GM23338 (cell line): ENCODE measurements around the gene ILK. TPM values are rescaled to one million over a fixed set of nuclear protein-coding genes. Genes with fewer than 3 reads are reported as not detected.

Experiments used
- ATAC-seq: fragments of 200-7000 bp; cut with Tn5 transposase; 3 replicates; pipeline ENCODE4 v1.9.1; 2020
- DNase-seq: peaks from one replicate; pipeline ENCODE4 v3.0.0-alpha.2; 2015; ENCODE audit warnings: low spot score
- H2AFZ ChIP-seq: fragments of 200-600 bp; sonication (generic); 2 replicates; pipeline ENCODE4 v1.8.0; 2016; ENCODE audit warnings: antibody characterized with exemption, mild to moderate bottlenecking, moderate library complexity
- H3F3A ChIP-seq: fragments of 200-600 bp; sonication (generic); replicated peaks from 2 replicates; pipeline ENCODE4 v1.8.0; 2017; ENCODE audit warnings: antibody characterized with exemption, mixed run types, low read depth
- H3K27ac ChIP-seq: fragments of 200-600 bp; sonication (generic); 2 replicates; pipeline ENCODE4 v1.6.1; 2016; ENCODE audit warnings: low read depth
- H3K27me3 ChIP-seq: fragments of 200-600 bp; sonication (generic); 2 replicates; pipeline ENCODE4 v1.8.0; 2016; ENCODE audit warnings: mild to moderate bottlenecking, mixed run types, moderate library complexity; ENCODE audit not compliant: insufficient read depth
- H3K36me3 ChIP-seq: fragments of 200-600 bp; sonication (generic); 2 replicates; pipeline ENCODE4 v1.8.0; 2016; ENCODE audit warnings: mild to moderate bottlenecking; ENCODE audit not compliant: insufficient read depth
- H3K4me1 ChIP-seq: fragments of 200-600 bp; sonication (generic); 2 replicates; pipeline ENCODE4 v1.8.0; 2016; ENCODE audit warnings: mild to moderate bottlenecking, moderate library complexity; ENCODE audit not compliant: insufficient read depth
- H3K4me2 ChIP-seq: fragments of 200-600 bp; sonication (generic); 2 replicates; pipeline ENCODE4 v1.7.1; 2017; ENCODE audit warnings: mixed run types
- H3K4me3 ChIP-seq: fragments of 200-600 bp; sonication (generic); 2 replicates; pipeline ENCODE4 v1.6.1; 2016; ENCODE audit warnings: mixed run types
- H3K79me2 ChIP-seq: fragments of 200-600 bp; sonication (generic); replicated peaks from 2 replicates; pipeline ENCODE4 v1.8.0; 2017; ENCODE audit warnings: mild to moderate bottlenecking; ENCODE audit not compliant: insufficient read depth
- H3K9me2 ChIP-seq: fragments of 200-600 bp; sonication (generic); 2 replicates; pipeline ENCODE4 v1.8.0; 2017; ENCODE audit not compliant: insufficient read depth
- H4K20me1 ChIP-seq: fragments of 200-600 bp; sonication (generic); replicated peaks from 2 replicates; pipeline ENCODE4 v1.8.0; 2017; ENCODE audit warnings: mild to moderate bottlenecking; ENCODE audit not compliant: insufficient read depth
- H3K27ac Mint-ChIP-seq: 2 replicates; pipeline ENCODE4 v1.8.0; 2020; ENCODE audit warnings: inconsistent platforms, mild to moderate bottlenecking, moderate library complexity, mixed read lengths
- H3K27me3 Mint-ChIP-seq: 3 replicates; pipeline ENCODE4 v1.8.0; 2022; ENCODE audit warnings: low read depth, mild to moderate bottlenecking, moderate library complexity, mixed read lengths, inconsistent platforms; ENCODE audit not compliant: insufficient read depth, poor library complexity
- H3K36me3 Mint-ChIP-seq: 3 replicates; pipeline ENCODE4 v1.8.0; 2021; ENCODE audit warnings: low read depth, mild to moderate bottlenecking, inconsistent platforms, moderate library complexity, mixed read lengths
- H3K4me1 Mint-ChIP-seq: 3 replicates; pipeline ENCODE4 v1.8.0; 2020; ENCODE audit warnings: mild to moderate bottlenecking, inconsistent platforms, mixed read lengths
- H3K4me3 Mint-ChIP-seq: 3 replicates; pipeline ENCODE4 v1.8.0; 2021; ENCODE audit warnings: moderate library complexity, mild to moderate bottlenecking, inconsistent platforms, mixed read lengths
- H3K9me3 Mint-ChIP-seq: 3 replicates; pipeline ENCODE4 v1.8.0; 2020; ENCODE audit warnings: moderate library complexity, mild to moderate bottlenecking, inconsistent platforms, mixed read lengths
- CREB1 ChIP-seq: fragments of 250-450 bp; sonication (Bioruptor Pico); IDR thresholded peaks from 2 replicates; pipeline ENCODE4 v1.5.0; 2020; ENCODE audit warnings: low read depth, mild to moderate bottlenecking, moderate library complexity
- EZH2 ChIP-seq: fragments of 200-600 bp; sonication (generic); IDR thresholded peaks from one replicate; pipeline ENCODE4 v1.8.0; 2017; ENCODE audit warnings: antibody characterized with exemption, mild to moderate bottlenecking, low read depth; ENCODE audit not compliant: unreplicated experiment
- EZH2phosphoT487 ChIP-seq: fragments of 200-600 bp; sonication (generic); IDR thresholded peaks from one replicate; pipeline ENCODE4 v1.8.1; 2018; ENCODE audit warnings: antibody characterized with exemption; ENCODE audit not compliant: unreplicated experiment
- JUNB ChIP-seq: IDR thresholded peaks from one replicate; pipeline ENCODE4 v1.6.1; 2016; ENCODE audit warnings: antibody characterized with exemption; ENCODE audit not compliant: unreplicated experiment
- NANOG ChIP-seq: IDR thresholded peaks from 2 replicates; pipeline ENCODE4 v1.6.1; 2016; ENCODE audit warnings: antibody characterized with exemption, borderline replicate concordance
- POLR2AphosphoS5 ChIP-seq: IDR thresholded peaks from 2 replicates; pipeline ENCODE4 v1.6.1; 2016; ENCODE audit warnings: antibody characterized with exemption, low read depth
- STAT1 ChIP-seq: IDR thresholded peaks from one replicate; pipeline ENCODE4 v1.6.1; 2016; ENCODE audit warnings: antibody characterized with exemption; ENCODE audit not compliant: unreplicated experiment
- ZNF114 ChIP-seq: fragments of 250-450 bp; sonication (Bioruptor Pico); IDR thresholded peaks from 2 replicates; pipeline ENCODE4 v1.5.0; 2020; ENCODE audit warnings: mild to moderate bottlenecking, moderate library complexity
- ZNF331 ChIP-seq: fragments of 250-450 bp; sonication (Bioruptor Pico); IDR thresholded peaks from 2 replicates; pipeline ENCODE4 v1.5.0; 2020; ENCODE audit warnings: low read depth, mild to moderate bottlenecking, moderate library complexity
- polyA plus RNA-seq: library from polyadenylated mRNA; unstranded; fragments of >200 nt; fragmentation: Nextera tagmentation; extraction: Ambion mirVana; gene quantifications from 2 replicates; pipeline ENCODE4 v1.2.1, GENCODE V29; 2016
- total RNA-seq: library from RNA; depleted of rRNA; stranded (reverse); fragments of >200 nt; shearing (Covaris generic); gene quantifications from 2 replicates; pipeline ENCODE4 v1.2.3, GENCODE V29; 2014
- TF ChIP-seq, protein P1 (sequence below): fragments of 250-450 bp; sonication (Bioruptor Pico); IDR thresholded peaks from 2 replicates; pipeline ENCODE4 v1.5.0; 2020; ENCODE audit warnings: mild to moderate bottlenecking, moderate library complexity
- TF ChIP-seq, protein P2 (sequence below): IDR thresholded peaks from 2 replicates; pipeline ENCODE4 v1.6.1; 2016; ENCODE audit warnings: antibody characterized with exemption
- TF ChIP-seq, protein P3 (sequence below), 2 experiments: fragments of 200-600 bp in 1 of 2; sonication (generic) in 1 of 2; conservative IDR thresholded peaks; 2 replicates each; pipeline versions ENCODE4 v1.5.1 to v1.6.1; 2016 to 2017; ENCODE audit warnings: antibody characterized with exemption in 2 of 2, low read depth in 2 of 2, mild to moderate bottlenecking in 2 of 2, moderate library complexity in 1 of 2
- TF ChIP-seq, protein P4 (sequence below): IDR thresholded peaks from one replicate; pipeline ENCODE4 v1.6.1; 2018; ENCODE audit warnings: antibody characterized with exemption; ENCODE audit not compliant: unreplicated experiment

The ILK gene
- total and polyA plus RNA-seq, 2 experiments from 2014 or later, result 62.6 to 91.0 TPM

DNA sequence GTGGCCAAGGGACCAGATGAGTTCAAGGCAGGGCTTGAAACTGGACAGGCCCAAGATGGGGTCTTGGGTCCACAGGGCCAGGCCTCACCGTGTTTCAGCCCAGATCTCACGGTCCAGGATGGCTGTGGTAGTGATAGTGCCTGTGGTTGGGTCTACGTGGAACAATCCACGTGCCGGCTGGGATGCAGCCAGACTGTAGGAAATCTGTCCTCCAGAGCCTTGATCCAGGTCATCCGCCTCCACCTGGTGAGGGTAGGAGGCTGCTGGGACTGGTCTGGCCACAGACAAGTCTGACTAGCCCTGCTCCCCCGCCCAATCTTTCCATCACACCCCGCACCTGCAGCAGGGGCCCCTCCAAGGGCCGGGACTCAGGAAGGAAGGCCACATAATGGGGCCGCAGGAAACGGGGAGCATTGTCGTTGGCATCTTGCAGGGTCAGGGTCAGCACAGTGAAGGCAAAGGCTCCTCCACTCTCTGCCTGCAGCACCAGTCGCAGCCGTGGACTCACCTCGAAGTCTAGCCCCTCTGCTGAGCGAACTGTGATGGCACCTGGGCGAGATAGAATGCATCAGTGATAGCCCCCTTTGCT lies 22.4 kb downstream of the ILK start:
- DNase-seq (no peak), ATAC-seq (no peak)
- Mint-ChIP-seq H3K27ac (no peak overlapping the region), H3K27me3 (peaks cover 26% of the 10 kb centered on the region), H3K4me3 (no peak overlapping the region), H3K4me1 (peaks cover 9% of the 10 kb centered on the region), H3K36me3 (peaks cover 13% of the 10 kb centered on the region), H3K9me3 (no peaks in the 10 kb centered on the region; the same call in 2 of the 3 replicates)
- no peak overlapping the region for H3K4me2 ChIP-seq
- H3K4me1 ChIP-seq, result no peaks in the 10 kb centered on the region; the same call in 1 of the 2 replicates
- H2AFZ ChIP-seq, result no peak overlapping the region
- no peak overlapping the region for H3K27ac ChIP-seq
- H3K4me3 ChIP-seq, result no peak overlapping the region
- no peaks in the 10 kb centered on the region; the same call in 1 of the 2 replicates for H3F3A ChIP-seq
- no peaks in the 10 kb centered on the region for H3K9me2 ChIP-seq
- peaks cover 28% of the 10 kb centered on the region for H3K27me3 ChIP-seq
- TF ChIP-seq CREB1 (CRISPR knock-in tag) (no peak), NANOG (no peak), ZNF331 (CRISPR knock-in tag) (no peak), EZH2phosphoT487 (no peak), POLR2AphosphoS5 (no peak), EZH2 (no peak), JUNB (no peak), STAT1 (no peak), ZNF114 (CRISPR knock-in tag) (no peak)
- TF ChIP-seq, protein P1, sequence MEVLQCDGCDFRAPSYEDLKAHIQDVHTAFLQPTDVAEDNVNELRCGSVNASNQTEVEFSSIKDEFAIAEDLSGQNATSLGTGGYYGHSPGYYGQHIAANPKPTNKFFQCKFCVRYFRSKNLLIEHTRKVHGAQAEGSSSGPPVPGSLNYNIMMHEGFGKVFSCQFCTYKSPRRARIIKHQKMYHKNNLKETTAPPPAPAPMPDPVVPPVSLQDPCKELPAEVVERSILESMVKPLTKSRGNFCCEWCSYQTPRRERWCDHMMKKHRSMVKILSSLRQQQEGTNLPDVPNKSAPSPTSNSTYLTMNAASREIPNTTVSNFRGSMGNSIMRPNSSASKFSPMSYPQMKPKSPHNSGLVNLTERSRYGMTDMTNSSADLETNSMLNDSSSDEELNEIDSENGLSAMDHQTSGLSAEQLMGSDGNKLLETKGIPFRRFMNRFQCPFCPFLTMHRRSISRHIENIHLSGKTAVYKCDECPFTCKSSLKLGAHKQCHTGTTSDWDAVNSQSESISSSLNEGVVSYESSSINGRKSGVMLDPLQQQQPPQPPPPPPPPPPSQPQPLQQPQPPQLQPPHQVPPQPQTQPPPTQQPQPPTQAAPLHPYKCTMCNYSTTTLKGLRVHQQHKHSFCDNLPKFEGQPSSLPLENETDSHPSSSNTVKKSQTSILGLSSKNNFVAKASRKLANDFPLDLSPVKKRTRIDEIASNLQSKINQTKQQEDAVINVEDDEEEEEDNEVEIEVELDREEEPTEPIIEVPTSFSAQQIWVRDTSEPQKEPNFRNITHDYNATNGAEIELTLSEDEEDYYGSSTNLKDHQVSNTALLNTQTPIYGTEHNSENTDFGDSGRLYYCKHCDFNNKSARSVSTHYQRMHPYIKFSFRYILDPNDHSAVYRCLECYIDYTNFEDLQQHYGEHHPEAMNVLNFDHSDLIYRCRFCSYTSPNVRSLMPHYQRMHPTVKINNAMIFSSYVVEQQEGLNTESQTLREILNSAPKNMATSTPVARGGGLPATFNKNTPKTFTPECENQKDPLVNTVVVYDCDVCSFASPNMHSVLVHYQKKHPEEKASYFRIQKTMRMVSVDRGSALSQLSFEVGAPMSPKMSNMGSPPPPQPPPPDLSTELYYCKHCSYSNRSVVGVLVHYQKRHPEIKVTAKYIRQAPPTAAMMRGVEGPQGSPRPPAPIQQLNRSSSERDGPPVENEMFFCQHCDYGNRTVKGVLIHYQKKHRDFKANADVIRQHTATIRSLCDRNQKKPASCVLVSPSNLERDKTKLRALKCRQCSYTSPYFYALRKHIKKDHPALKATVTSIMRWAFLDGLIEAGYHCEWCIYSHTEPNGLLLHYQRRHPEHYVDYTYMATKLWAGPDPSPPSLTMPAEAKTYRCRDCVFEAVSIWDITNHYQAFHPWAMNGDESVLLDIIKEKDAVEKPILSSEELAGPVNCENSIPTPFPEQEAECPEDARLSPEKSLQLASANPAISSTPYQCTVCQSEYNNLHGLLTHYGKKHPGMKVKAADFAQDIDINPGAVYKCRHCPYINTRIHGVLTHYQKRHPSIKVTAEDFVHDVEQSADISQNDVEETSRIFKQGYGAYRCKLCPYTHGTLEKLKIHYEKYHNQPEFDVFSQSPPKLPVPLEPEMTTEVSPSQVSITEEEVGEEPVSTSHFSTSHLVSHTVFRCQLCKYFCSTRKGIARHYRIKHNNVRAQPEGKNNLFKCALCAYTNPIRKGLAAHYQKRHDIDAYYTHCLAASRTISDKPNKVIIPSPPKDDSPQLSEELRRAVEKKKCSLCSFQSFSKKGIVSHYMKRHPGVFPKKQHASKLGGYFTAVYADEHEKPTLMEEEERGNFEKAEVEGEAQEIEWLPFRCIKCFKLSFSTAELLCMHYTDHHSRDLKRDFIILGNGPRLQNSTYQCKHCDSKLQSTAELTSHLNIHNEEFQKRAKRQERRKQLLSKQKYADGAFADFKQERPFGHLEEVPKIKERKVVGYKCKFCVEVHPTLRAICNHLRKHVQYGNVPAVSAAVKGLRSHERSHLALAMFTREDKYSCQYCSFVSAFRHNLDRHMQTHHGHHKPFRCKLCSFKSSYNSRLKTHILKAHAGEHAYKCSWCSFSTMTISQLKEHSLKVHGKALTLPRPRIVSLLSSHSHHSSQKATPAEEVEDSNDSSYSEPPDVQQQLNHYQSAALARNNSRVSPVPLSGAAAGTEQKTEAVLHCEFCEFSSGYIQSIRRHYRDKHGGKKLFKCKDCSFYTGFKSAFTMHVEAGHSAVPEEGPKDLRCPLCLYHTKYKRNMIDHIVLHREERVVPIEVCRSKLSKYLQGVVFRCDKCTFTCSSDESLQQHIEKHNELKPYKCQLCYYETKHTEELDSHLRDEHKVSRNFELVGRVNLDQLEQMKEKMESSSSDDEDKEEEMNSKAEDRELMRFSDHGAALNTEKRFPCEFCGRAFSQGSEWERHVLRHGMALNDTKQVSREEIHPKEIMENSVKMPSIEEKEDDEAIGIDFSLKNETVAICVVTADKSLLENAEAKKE (CRISPR knock-in tag), result no peak
- TF ChIP-seq, protein P2, sequence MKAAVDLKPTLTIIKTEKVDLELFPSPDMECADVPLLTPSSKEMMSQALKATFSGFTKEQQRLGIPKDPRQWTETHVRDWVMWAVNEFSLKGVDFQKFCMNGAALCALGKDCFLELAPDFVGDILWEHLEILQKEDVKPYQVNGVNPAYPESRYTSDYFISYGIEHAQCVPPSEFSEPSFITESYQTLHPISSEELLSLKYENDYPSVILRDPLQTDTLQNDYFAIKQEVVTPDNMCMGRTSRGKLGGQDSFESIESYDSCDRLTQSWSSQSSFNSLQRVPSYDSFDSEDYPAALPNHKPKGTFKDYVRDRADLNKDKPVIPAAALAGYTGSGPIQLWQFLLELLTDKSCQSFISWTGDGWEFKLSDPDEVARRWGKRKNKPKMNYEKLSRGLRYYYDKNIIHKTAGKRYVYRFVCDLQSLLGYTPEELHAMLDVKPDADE, result no peak
- TF ChIP-seq, protein P3, sequence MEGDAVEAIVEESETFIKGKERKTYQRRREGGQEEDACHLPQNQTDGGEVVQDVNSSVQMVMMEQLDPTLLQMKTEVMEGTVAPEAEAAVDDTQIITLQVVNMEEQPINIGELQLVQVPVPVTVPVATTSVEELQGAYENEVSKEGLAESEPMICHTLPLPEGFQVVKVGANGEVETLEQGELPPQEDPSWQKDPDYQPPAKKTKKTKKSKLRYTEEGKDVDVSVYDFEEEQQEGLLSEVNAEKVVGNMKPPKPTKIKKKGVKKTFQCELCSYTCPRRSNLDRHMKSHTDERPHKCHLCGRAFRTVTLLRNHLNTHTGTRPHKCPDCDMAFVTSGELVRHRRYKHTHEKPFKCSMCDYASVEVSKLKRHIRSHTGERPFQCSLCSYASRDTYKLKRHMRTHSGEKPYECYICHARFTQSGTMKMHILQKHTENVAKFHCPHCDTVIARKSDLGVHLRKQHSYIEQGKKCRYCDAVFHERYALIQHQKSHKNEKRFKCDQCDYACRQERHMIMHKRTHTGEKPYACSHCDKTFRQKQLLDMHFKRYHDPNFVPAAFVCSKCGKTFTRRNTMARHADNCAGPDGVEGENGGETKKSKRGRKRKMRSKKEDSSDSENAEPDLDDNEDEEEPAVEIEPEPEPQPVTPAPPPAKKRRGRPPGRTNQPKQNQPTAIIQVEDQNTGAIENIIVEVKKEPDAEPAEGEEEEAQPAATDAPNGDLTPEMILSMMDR (conservative IDR thresholded peaks at IDR 0.05; ENCODE audit: low read depth in 2 of 2), result no peak
- TF ChIP-seq, protein P4, sequence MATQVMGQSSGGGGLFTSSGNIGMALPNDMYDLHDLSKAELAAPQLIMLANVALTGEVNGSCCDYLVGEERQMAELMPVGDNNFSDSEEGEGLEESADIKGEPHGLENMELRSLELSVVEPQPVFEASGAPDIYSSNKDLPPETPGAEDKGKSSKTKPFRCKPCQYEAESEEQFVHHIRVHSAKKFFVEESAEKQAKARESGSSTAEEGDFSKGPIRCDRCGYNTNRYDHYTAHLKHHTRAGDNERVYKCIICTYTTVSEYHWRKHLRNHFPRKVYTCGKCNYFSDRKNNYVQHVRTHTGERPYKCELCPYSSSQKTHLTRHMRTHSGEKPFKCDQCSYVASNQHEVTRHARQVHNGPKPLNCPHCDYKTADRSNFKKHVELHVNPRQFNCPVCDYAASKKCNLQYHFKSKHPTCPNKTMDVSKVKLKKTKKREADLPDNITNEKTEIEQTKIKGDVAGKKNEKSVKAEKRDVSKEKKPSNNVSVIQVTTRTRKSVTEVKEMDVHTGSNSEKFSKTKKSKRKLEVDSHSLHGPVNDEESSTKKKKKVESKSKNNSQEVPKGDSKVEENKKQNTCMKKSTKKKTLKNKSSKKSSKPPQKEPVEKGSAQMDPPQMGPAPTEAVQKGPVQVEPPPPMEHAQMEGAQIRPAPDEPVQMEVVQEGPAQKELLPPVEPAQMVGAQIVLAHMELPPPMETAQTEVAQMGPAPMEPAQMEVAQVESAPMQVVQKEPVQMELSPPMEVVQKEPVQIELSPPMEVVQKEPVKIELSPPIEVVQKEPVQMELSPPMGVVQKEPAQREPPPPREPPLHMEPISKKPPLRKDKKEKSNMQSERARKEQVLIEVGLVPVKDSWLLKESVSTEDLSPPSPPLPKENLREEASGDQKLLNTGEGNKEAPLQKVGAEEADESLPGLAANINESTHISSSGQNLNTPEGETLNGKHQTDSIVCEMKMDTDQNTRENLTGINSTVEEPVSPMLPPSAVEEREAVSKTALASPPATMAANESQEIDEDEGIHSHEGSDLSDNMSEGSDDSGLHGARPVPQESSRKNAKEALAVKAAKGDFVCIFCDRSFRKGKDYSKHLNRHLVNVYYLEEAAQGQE, result no peak
- H3K79me2 ChIP-seq, result no peaks in the 10 kb centered on the region
- no peaks in the 10 kb centered on the region for H4K20me1 ChIP-seq
- H3K36me3 ChIP-seq, result no peaks in the 10 kb centered on the region
